H1 (cell line): ENCODE data around the gene STAU1. TPM values are rescaled to one million over a fixed set of nuclear protein-coding genes. Genes with fewer than 3 reads are reported as not detected.
"Not testable (repeated sequence)": the region's sequence is repeated elsewhere in the genome, so short reads cannot be mapped to it uniquely, and the experiment has no call there.

Source experiments
- CTCF ChIA-PET: fragments of 300-600 bp; sonication (Branson Sonifier 250); formaldehyde crosslinking; loops from one replicate; lab custom pipeline; 2021; ENCODE audit not compliant: partially characterized antibody; lab: Charles Lee
- POLR2A ChIA-PET: fragments of 300-600 bp; sonication (Branson Sonifier 250); formaldehyde crosslinking; loops from one replicate; lab custom pipeline; 2021; ENCODE audit warnings: inconsistent platforms; ENCODE audit not compliant: partially characterized antibody; lab: Charles Lee
- DNase-seq, 2 experiments: peaks; one replicate each; pipeline versions ENCODE4 v3.0.0 to v3.0.0-alpha.2; 2010 to 2022; ENCODE audit warnings: low spot score in 2 of 2, low read depth in 1 of 2, mixed read lengths in 1 of 2
- FAIRE-seq: peaks from 2 replicates; lab custom pipeline; 2011; peaks lifted over from hg19 to GRCh38; lab: Jason Lieb, UNC
- H2AFZ ChIP-seq: 2 replicates; pipeline ENCODE4 v1.8.1; 2012; ENCODE audit warnings: low read length, inconsistent platforms
- H2AK5ac ChIP-seq: 2 replicates; pipeline ENCODE4 v1.6.1; 2013; ENCODE audit warnings: low read depth, low read length
- H2BK120ac ChIP-seq: replicated peaks from 2 replicates; pipeline ENCODE3; 2013; ENCODE audit warnings: low read depth, low read length, inconsistent platforms
- H2BK12ac ChIP-seq: 2 replicates; pipeline ENCODE4 v1.6.1; 2013; ENCODE audit warnings: low read depth, low read length
- H2BK15ac ChIP-seq: 2 replicates; pipeline ENCODE4 v1.6.1; 2013; ENCODE audit warnings: low read length
- H2BK20ac ChIP-seq: 2 replicates; pipeline ENCODE4 v1.6.1; 2013; ENCODE audit warnings: low read length
- H2BK5ac ChIP-seq: 2 replicates; pipeline ENCODE4 v1.6.1; 2013; ENCODE audit warnings: low read depth, low read length
- H3K14ac ChIP-seq: 2 replicates; pipeline ENCODE4 v1.6.1; 2013; ENCODE audit warnings: inconsistent platforms; ENCODE audit not compliant: insufficient read length
- H3K18ac ChIP-seq: 2 replicates; pipeline ENCODE4 v1.6.1; 2013; ENCODE audit warnings: low read length; ENCODE audit errors: extremely low read depth
- H3K23ac ChIP-seq: 2 replicates; pipeline ENCODE4 v1.6.1; 2013; ENCODE audit warnings: inconsistent platforms; ENCODE audit not compliant: insufficient read length
- H3K23me2 ChIP-seq: 2 replicates; pipeline ENCODE4 v1.6.1; 2013; ENCODE audit warnings: low read depth, low read length
- H3K27ac ChIP-seq: 2 replicates; pipeline ENCODE4 v1.6.1; 2011; ENCODE audit warnings: low read depth, low read length, inconsistent platforms
- H3K27me3 ChIP-seq, 4 experiments: replicated peaks in 1 of 4; 1 replicate in 1 of 4; 2 replicates in 3 of 4; pipeline versions ENCODE4 v1.6.1 to v1.8.1; 2011 to 2013; ENCODE audit warnings: low read length in 3 of 4, mild to moderate bottlenecking in 3 of 4, inconsistent platforms in 2 of 4, mixed read lengths in 2 of 4, moderate library complexity in 1 of 4; ENCODE audit not compliant: control insufficient read depth in 3 of 4, insufficient read depth in 3 of 4; ENCODE audit errors: extremely low read depth in 1 of 4
- H3K36me3 ChIP-seq, 4 experiments: 2 replicates each; pipeline versions ENCODE4 v1.6.1 to v1.8.1; 2011 to 2013; ENCODE audit warnings: mild to moderate bottlenecking in 4 of 4, low read length in 3 of 4, moderate library complexity in 2 of 4, control low read depth in 1 of 4, inconsistent platforms in 1 of 4; ENCODE audit not compliant: insufficient read depth in 4 of 4, control insufficient read depth in 2 of 4
- H3K4ac ChIP-seq: replicated peaks from 2 replicates; pipeline ENCODE3; 2013; ENCODE audit warnings: low read length, low read depth, mixed read lengths, inconsistent platforms; ENCODE audit not compliant: insufficient read length
- H3K4me1 ChIP-seq, 4 experiments: replicated peaks in 1 of 4; 1 replicate in 1 of 4; 2 replicates in 3 of 4; pipeline versions ENCODE4 v1.6.1 to v1.8.1; 2011 to 2013; ENCODE audit warnings: low read length in 3 of 4, inconsistent platforms in 2 of 4, mixed read lengths in 1 of 4; ENCODE audit not compliant: insufficient read depth in 4 of 4, control insufficient read depth in 3 of 4
- H3K4me2 ChIP-seq, 2 experiments: 2 replicates each; pipeline versions ENCODE4 v1.6.1 to v1.8.1; 2011 to 2013; ENCODE audit warnings: low read depth in 2 of 2, low read length in 2 of 2, control low read depth in 1 of 2, inconsistent platforms in 1 of 2, mild to moderate bottlenecking in 1 of 2; ENCODE audit not compliant: insufficient read depth in 1 of 2
- H3K4me3 ChIP-seq, 4 experiments: fragments of 200-600, 300-600 bp in 1 of 4; sonication (generic), shearing (Covaris generic), sonication (Bioruptor Twin) in 1 of 4; 2 replicates each; pipeline versions ENCODE4 v1.5.1 to v1.8.1; 2011 to 2016; ENCODE audit warnings: low read length in 4 of 4, low read depth in 3 of 4, control low read depth in 2 of 4, inconsistent platforms in 2 of 4, mild to moderate bottlenecking in 2 of 4, mixed read lengths in 1 of 4, moderate library complexity in 1 of 4; ENCODE audit not compliant: insufficient read depth in 2 of 4; ENCODE audit errors: extremely low read depth in 1 of 4
- H3K56ac ChIP-seq: replicated peaks from 2 replicates; pipeline ENCODE3; 2013; ENCODE audit warnings: low read depth, mild to moderate bottlenecking, mixed read lengths, low read length, inconsistent platforms; ENCODE audit not compliant: insufficient read length
- H3K79me1 ChIP-seq: 2 replicates; pipeline ENCODE4 v1.6.1; 2013; ENCODE audit warnings: low read depth, low read length, control low read depth
- H3K79me2 ChIP-seq, 2 experiments: 2 replicates each; pipeline versions ENCODE4 v1.6.1 to v1.8.1; 2012 to 2013; ENCODE audit warnings: low read length in 2 of 2, mild to moderate bottlenecking in 2 of 2, inconsistent platforms in 1 of 2; ENCODE audit not compliant: insufficient read depth in 2 of 2, control insufficient read depth in 1 of 2
- H3K9ac ChIP-seq, 4 experiments: replicated peaks in 1 of 4; 1 replicate in 1 of 4; 2 replicates in 3 of 4; pipeline versions ENCODE4 v1.6.1 to v1.8.1; 2011 to 2013; ENCODE audit warnings: low read depth in 3 of 4, low read length in 3 of 4, control low read depth in 2 of 4, mild to moderate bottlenecking in 2 of 4, moderate library complexity in 2 of 4, inconsistent platforms in 1 of 4; ENCODE audit errors: extremely low read depth in 1 of 4
- H3K9me3 ChIP-seq, 2 experiments: 2 replicates each; pipeline versions ENCODE4 v1.6.1 to v1.8.1; 2012 to 2013; ENCODE audit warnings: mild to moderate bottlenecking in 2 of 2, moderate library complexity in 2 of 2, control low read depth in 1 of 2, inconsistent platforms in 1 of 2, low read depth in 1 of 2, low read length in 1 of 2, mixed read lengths in 1 of 2; ENCODE audit not compliant: insufficient read depth in 2 of 2
- H4K20me1 ChIP-seq, 2 experiments: replicated peaks in 1 of 2; 2 replicates each; pipeline versions ENCODE3 to v1.8.1; 2011 to 2013; ENCODE audit warnings: inconsistent platforms in 2 of 2, low read length in 2 of 2, mild to moderate bottlenecking in 1 of 2; ENCODE audit not compliant: insufficient read depth in 2 of 2, control insufficient read depth in 1 of 2
- H4K5ac ChIP-seq: 2 replicates; pipeline ENCODE4 v1.6.1; 2013; ENCODE audit warnings: low read length, low read depth, mixed read lengths, inconsistent platforms; ENCODE audit not compliant: insufficient read length
- H4K8ac ChIP-seq: 2 replicates; pipeline ENCODE4 v1.8.0; 2013; ENCODE audit warnings: mild to moderate bottlenecking, moderate library complexity, low read length, inconsistent platforms; ENCODE audit not compliant: insufficient read depth; ENCODE audit errors: extremely low read depth
- H4K91ac ChIP-seq: replicated peaks from 2 replicates; pipeline ENCODE3; 2013; ENCODE audit warnings: low read length, mixed read lengths, inconsistent platforms; ENCODE audit not compliant: insufficient read length
- ASH2L ChIP-seq: fragments of 200-600, 300-600 bp; sonication (generic); IDR thresholded peaks from one replicate; pipeline ENCODE4 v1.7.1; 2017; ENCODE audit warnings: low read length
- CHD1 ChIP-seq: IDR thresholded peaks from 2 replicates; pipeline ENCODE4 v1.6.1; 2012; ENCODE audit warnings: low read depth, low read length, improper control_type of control experiment
- SIN3A ChIP-seq, 2 experiments: IDR thresholded peaks in 1 of 2; conservative IDR thresholded peaks in 1 of 2; 2 replicates each; pipeline ENCODE4 v1.6.1; 2011 to 2012; ENCODE audit warnings: low read length in 2 of 2, improper control_type of control experiment in 1 of 2, low read depth in 1 of 2, mild to moderate bottlenecking in 1 of 2
- WGBS, 2 experiments: shearing (Covaris generic) in 1 of 2; methylation state at CpG; one replicate each; pipeline versions ENCODE4 v1.1.6 to v1.1.7; 2013 to 2015; ENCODE audit warnings: low lambda C conversion rate in 2 of 2, mixed read lengths in 2 of 2, inconsistent platforms in 1 of 2, low coverage in 1 of 2, missing lambda C conversion rate in 1 of 2; ENCODE audit not compliant: insufficient replicate concordance in 2 of 2, insufficient coverage in 1 of 2, insufficient read length in 1 of 2; ENCODE audit errors: extremely low coverage in 1 of 2, missing lambda C conversion rate in 1 of 2; 5-methylcytosine and 5-hydroxymethylcytosine counted together
- polyA plus RNA-seq, 7 experiments: library from polyadenylated mRNA; depleted of rRNA in 3 of 7; stranded (reverse) in 5 of 7; unstranded in 2 of 7; fragments of >200 nt in 5 of 7; fragments of 200-250 nt in 2 of 7; gene quantifications; 1 replicate in 5 of 7; 2 replicates in 1 of 7; 4 replicates in 1 of 7; pipeline versions ENCODE4 v1.2.1 to v1.2.3, GENCODE V29; 2011 to 2013; ENCODE audit warnings: missing spikeins in 2 of 7, mixed read lengths in 2 of 7
- total RNA-seq: library from RNA; stranded (reverse); fragmentation: NEBNext Ultra II Directional; extraction: Animal tissue kit (Norgen Biotek cat#: 25700); gene quantifications from 2 replicates; pipeline ENCODE4 v1.2.1, GENCODE V29; 2021

The STAU1 gene
- total and polyA plus RNA-seq, 2 of the 8 experiments (the other 6 are each of a cell fraction or from before 2014, with no cell fraction given), result 41.4 to 107 TPM

DNA sequence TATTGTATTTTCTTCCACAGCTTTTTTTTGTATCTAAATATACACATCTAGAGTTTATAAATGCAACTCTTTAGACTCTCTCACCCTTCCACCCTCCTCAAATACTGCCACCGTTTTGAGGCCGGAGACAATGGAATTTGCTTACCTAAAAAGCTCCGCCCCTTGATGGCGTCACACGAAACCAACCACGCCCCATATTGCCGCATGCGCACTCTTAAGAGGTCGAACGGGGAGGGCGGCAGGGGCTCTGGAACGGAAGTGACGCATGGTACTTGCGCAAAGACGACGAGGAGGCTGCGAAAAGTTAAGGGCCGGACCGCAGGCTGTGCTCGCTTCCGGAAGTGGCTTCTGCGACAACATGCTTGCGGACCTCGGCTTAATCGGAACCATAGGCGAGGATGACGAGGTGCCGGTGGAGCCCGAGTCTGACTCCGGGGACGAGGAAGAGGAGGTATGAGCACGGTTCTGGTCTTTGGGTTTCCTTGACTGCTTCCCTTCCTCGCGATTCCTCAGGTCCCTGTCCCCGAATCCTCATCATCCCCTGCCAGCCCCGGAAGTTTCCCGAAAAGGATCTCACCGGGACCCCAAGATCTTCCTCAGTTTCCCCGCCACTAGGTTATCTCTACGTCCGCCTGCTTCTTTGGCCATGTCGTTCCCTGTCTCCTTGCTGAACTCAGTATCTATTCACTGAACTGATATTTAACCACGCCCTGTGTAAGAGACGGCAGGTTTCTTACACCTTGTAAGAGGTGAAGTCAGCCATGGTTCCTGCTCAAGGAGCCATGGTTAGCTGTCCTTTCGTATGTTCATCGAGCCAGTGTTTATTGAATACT lies 31.2 kb upstream of the STAU1 start, which contains the start of gene DDX27 (continued):
- TF ChIP-seq SIN3A (conservative IDR thresholded peaks at IDR 0.05 in 1 of 2, IDR thresholded peaks at IDR 0.05 in 1 of 2; ENCODE audit: low read depth in 1 of 2, low read length in 2 of 2) (peak in 1 of 2 experiments; percentile 77; a peak in 2 of 4 replicates), ASH2L (peak; percentile 75), CHD1 (no peak; the same call in 1 of the 2 replicates)

DNA sequence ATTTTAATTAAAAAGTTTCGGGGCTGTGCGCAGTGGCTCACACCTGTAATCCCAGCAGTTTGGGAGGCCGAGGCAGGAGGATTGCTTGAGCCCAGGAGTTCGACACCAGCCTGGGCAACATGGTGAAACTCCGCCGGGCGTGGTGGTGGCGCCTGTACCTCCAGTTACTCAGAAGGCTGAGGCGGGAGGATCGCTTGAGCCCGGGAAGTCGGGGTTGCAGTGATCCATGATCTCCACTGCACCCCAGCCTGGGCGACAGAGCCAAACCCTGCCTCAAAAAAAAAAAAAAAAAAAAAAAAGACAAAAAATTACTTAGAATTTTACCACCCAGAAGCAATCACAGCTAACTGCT lies 30.6 kb upstream of the STAU1 start:
- 0 out of 7 replicates have a peak overlapping the region, but pooled peaks of 1 of the 4 experiments have one; percentile 14 for H3K9ac ChIP-seq
- not testable (repeated sequence) for H3K23ac ChIP-seq, H3K14ac ChIP-seq, H2BK15ac ChIP-seq, H2BK12ac ChIP-seq, H3K4me1 ChIP-seq, FAIRE-seq, H4K5ac ChIP-seq, H3K4ac ChIP-seq, H2BK5ac ChIP-seq, H3K9me3 ChIP-seq, H3K18ac ChIP-seq, H2BK120ac ChIP-seq, H4K91ac ChIP-seq, H3K79me1 ChIP-seq, H3K23me2 ChIP-seq, H2AFZ ChIP-seq, H3K56ac ChIP-seq, H2BK20ac ChIP-seq, H3K27me3 ChIP-seq, H4K20me1 ChIP-seq
- ChIA-PET POLR2A (interaction anchor here (0.6 to 1.7 kb wide), 15 partner anchors 11 to 173 kb away, joined by 3 to 8 read pairs (median 3); partner anchors contain the start of genes CSE1L and ZNFX1), CTCF (interaction anchor here (0.6 kb wide), 1 partner anchor 46 kb away, joined by 3 read pairs; no protein-coding TSS in a partner anchor)
- peak overlapping the region; percentile 22; the same call in 1 of the 2 replicates for H4K8ac ChIP-seq
- H3K4me3 ChIP-seq, result peak overlapping the region in 1 of 4 experiments; percentile 78; a peak in 2 of 8 replicates
- H3K36me3 ChIP-seq, result peaks cover 4 to 20% (median 15%) of the 10 kb centered on the region in 4 experiments; a peak in 6 of 8 replicates
- WGBS, 2 experiments, result 60% methylated on average over 13 of the region's 13 CpGs; no CpG with 5 or more reads in 1 of the 2 experiments
- peak overlapping the region in 1 of 2 experiments; percentile 9; a peak in 3 of 4 replicates for H3K4me2 ChIP-seq
- H3K27ac ChIP-seq, result peak overlapping the region; percentile 36; the same call in 1 of the 2 replicates
- H2AK5ac ChIP-seq, result peak overlapping the region; percentile 34; the same call in 1 of the 2 replicates
- H3K79me2 ChIP-seq, result peaks cover 10 to 15% of the 10 kb centered on the region in 2 experiments; a peak in 3 of 4 replicates
- DNase-seq, result peak in 1 of 2 experiments; percentile 51
